A549 (cell line): Measurements from ENCODE around the gene TRMT10C.
A peak's percentile ranks its signal among the peaks of the same experiment; 100 is the strongest.

Experiments
- BHLHE40 ChIP-seq: IDR thresholded peaks from 2 replicates; pipeline ENCODE4 v1.6.1; 2012; ENCODE audit warnings: low read depth, low read length, inconsistent platforms
- EP300 ChIP-seq, 2 experiments: fragments of >200 bp; sonication (Bioruptor Twin); formaldehyde crosslinking; IDR thresholded peaks; 2 replicates in 1 of 2; 3 replicates in 1 of 2; pipeline ENCODE4 v1.6.1; 2016 to 2017
- GATA3 ChIP-seq: IDR thresholded peaks from 2 replicates; pipeline ENCODE4 v1.6.1; 2012; ENCODE audit warnings: borderline replicate concordance
- HDAC2 ChIP-seq: fragments of 200-600 bp; sonication (generic); IDR thresholded peaks from 2 replicates; pipeline ENCODE4 v1.6.1; 2016
- HOXA7 ChIP-seq: fragments of 250-450 bp; sonication (Bioruptor Pico); IDR thresholded peaks from 2 replicates; pipeline ENCODE4 v1.5.0; 2020; ENCODE audit warnings: mild to moderate bottlenecking, moderate library complexity
- KDM1A ChIP-seq: fragments of 200-600 bp; sonication (generic); IDR thresholded peaks from 2 replicates; pipeline ENCODE4 v1.6.1; 2016; ENCODE audit warnings: low read depth, mild to moderate bottlenecking
- MAFK ChIP-seq: fragments of 450-650 bp; IDR thresholded peaks from 2 replicates; pipeline ENCODE4 v1.6.1; 2014; ENCODE audit not compliant: partially characterized antibody
- POLR2A ChIP-seq: IDR thresholded peaks from 2 replicates; pipeline ENCODE4 v1.6.1; 2012; ENCODE audit warnings: mild to moderate bottlenecking, low read length
- TF ChIP-seq, protein P1 (sequence below): fragments of >200 bp; sonication (Bioruptor Twin); formaldehyde crosslinking; IDR thresholded peaks from 3 replicates; pipeline ENCODE4 v1.5.1; 2016
- TF ChIP-seq, protein P2 (sequence below): IDR thresholded peaks from 2 replicates; pipeline ENCODE4 v1.6.1; 2012

DNA sequence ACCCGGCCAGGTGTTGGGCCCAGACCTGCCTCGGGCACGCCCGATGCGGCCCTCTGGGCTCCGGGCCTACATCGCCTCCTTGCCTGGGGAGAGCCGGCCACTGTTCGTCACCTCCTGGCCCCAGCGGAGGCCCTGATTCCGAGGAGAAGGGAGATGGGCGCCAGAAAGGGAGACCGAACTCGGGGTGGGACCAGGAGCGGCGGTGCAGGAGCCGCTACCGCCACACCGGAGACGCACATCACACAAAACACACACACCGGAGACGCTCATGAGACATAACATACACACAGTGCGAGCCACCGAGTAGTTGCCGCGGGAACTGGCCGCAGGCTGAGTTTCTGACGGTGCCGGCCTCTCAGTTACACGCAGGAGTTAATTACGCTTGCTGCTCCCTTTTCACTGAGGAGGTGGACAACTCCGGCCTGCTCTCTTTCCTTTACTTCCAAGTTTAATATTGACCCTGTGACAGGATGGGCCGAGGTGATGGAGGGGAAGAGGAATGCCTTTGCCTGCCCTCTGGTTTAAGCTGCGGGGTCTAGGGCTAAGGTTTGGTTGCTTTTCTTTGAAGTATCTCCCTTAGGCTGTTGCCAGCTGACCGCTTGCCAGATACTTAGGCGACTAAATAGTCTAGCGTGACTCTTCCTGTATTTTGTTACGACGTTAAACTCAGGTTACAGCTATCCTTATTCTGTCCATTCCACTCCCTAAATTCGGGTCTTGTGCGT lies 12.9 kb downstream of the TRMT10C start:
- TF ChIP-seq MAFK (no peak), EP300 (IDR thresholded peaks at IDR 0.05) (no peak), GATA3 (no peak), POLR2A (0 out of 2 replicates have a peak, but pooled peaks have one; percentile 22), HDAC2 (no peak), HOXA7 (CRISPR knock-in tag) (no peak), BHLHE40 (no peak), KDM1A (no peak)
- TF ChIP-seq, protein P1, sequence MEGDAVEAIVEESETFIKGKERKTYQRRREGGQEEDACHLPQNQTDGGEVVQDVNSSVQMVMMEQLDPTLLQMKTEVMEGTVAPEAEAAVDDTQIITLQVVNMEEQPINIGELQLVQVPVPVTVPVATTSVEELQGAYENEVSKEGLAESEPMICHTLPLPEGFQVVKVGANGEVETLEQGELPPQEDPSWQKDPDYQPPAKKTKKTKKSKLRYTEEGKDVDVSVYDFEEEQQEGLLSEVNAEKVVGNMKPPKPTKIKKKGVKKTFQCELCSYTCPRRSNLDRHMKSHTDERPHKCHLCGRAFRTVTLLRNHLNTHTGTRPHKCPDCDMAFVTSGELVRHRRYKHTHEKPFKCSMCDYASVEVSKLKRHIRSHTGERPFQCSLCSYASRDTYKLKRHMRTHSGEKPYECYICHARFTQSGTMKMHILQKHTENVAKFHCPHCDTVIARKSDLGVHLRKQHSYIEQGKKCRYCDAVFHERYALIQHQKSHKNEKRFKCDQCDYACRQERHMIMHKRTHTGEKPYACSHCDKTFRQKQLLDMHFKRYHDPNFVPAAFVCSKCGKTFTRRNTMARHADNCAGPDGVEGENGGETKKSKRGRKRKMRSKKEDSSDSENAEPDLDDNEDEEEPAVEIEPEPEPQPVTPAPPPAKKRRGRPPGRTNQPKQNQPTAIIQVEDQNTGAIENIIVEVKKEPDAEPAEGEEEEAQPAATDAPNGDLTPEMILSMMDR: no peak
- TF ChIP-seq, protein P2, sequence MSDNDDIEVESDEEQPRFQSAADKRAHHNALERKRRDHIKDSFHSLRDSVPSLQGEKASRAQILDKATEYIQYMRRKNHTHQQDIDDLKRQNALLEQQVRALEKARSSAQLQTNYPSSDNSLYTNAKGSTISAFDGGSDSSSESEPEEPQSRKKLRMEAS: no peak
